Tibial nerve (tissue), 4 donors: ENCODE results near the gene EZH2. TPM values are rescaled to one million over a fixed set of nuclear protein-coding genes. Genes with fewer than 3 reads are reported as not detected.

Source experiments
- DNase-seq, 2 donors: peaks; one replicate each; pipeline ENCODE4 v3.0.0-alpha.2; 2019; ENCODE audit warnings: low spot score in 2 of 2
- H3K27ac ChIP-seq, 4 donors: fragments of 200-600 bp; sonication (generic) in 3 of 4; one replicate each; pipeline ENCODE4 v1.5.1; 2017 to 2019; ENCODE audit warnings: mild to moderate bottlenecking in 1 of 4
- H3K27me3 ChIP-seq, 2 donors: fragments of 200-600 bp; sonication (generic) in 1 of 2; one replicate each; pipeline versions ENCODE4 v1.5.1 to v1.6.0; 2017 to 2019
- H3K36me3 ChIP-seq, 3 donors: fragments of 200-600 bp; sonication (generic); one replicate each; pipeline ENCODE4 v1.5.1; 2018 to 2019
- H3K4me1 ChIP-seq, 4 donors: fragments of 200-600 bp; sonication (generic) in 3 of 4; one replicate each; pipeline ENCODE4 v1.5.1; 2017 to 2019
- H3K4me3 ChIP-seq, 4 donors: fragments of 200-600 bp; sonication (generic) in 3 of 4; one replicate each; pipeline ENCODE4 v1.5.1; 2017 to 2019; ENCODE audit warnings: mild to moderate bottlenecking in 1 of 4, moderate library complexity in 1 of 4
- H3K9me3 ChIP-seq, 4 donors: fragments of 200-600 bp; sonication (generic) in 3 of 4; one replicate each; pipeline ENCODE4 v1.5.1; 2017 to 2019
- EP300 ChIP-seq, 2 donors: sonication (generic); formaldehyde crosslinking; IDR thresholded peaks; one replicate each; pipeline ENCODE4 v1.6.1; 2017; ENCODE audit warnings: antibody characterized with exemption in 2 of 2, mild to moderate bottlenecking in 1 of 2
- POLR2A ChIP-seq, 2 donors: fragments of 450-650 bp; IDR thresholded peaks; one replicate each; pipeline ENCODE4 v1.6.1; 2017; ENCODE audit warnings: antibody characterized with exemption in 2 of 2, mild to moderate bottlenecking in 2 of 2, moderate library complexity in 2 of 2
- WGBS, 2 donors: methylation state at CpG; one replicate each; pipeline ENCODE4 v1.1.5; 2018; 5-methylcytosine and 5-hydroxymethylcytosine counted together
- total RNA-seq, 4 donors: library from RNA; depleted of rRNA; stranded (reverse); fragments of >200 nt; gene quantifications; one replicate each; pipeline ENCODE4 v1.1.0, GENCODE V29; 2016
- TF ChIP-seq, protein P1 (sequence below), 5 experiments: fragments of 200-600 bp in 3 of 5; fragments of 450-650 bp in 2 of 5; sonication (generic) in 3 of 5; IDR thresholded peaks; one replicate each; pipeline ENCODE4 v1.5.1; 2016 to 2019; ENCODE audit warnings: antibody characterized with exemption in 5 of 5, mild to moderate bottlenecking in 3 of 5, moderate library complexity in 2 of 5

The EZH2 gene
- 1 to 10 TPM; 1.5 to 7.5 (median 3.3) TPM for total RNA-seq

DNA sequence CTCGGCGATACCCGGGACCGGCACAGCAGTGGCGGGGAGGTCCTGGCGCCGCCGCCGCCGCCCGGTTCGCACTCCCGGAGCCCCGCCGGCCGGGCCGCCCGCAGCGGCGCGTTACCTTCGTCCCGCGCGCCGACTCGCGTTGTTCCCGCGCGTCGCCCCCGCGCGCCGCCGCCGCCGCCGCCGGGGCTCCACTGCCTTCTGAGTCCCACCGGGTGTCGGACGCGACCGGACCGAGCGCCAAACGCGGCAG, at the start of gene EZH2:
EZH2 (minus strand) TSS at position 243 of the 250 bp plus-strand sequence. CDS start 36,993 bp downstream, outside the sequence.
- Histone ChIP-seq H3K27ac (peak within 1 kb of the TSS; percentile 92 to 96 (median 93)), H3K4me3 (peak within 1 kb of the TSS; percentile 67 to 99 (median 88)), H3K9me3 (no peaks in the 10 kb centered on the region), H3K36me3 (no peaks in the 10 kb centered on the region), H3K4me1 (peaks cover 0 to 13% (median 0%) of the 10 kb centered on the region in 4 donors), H3K27me3 (no peaks in the 10 kb centered on the region)
- TF ChIP-seq, protein P1, sequence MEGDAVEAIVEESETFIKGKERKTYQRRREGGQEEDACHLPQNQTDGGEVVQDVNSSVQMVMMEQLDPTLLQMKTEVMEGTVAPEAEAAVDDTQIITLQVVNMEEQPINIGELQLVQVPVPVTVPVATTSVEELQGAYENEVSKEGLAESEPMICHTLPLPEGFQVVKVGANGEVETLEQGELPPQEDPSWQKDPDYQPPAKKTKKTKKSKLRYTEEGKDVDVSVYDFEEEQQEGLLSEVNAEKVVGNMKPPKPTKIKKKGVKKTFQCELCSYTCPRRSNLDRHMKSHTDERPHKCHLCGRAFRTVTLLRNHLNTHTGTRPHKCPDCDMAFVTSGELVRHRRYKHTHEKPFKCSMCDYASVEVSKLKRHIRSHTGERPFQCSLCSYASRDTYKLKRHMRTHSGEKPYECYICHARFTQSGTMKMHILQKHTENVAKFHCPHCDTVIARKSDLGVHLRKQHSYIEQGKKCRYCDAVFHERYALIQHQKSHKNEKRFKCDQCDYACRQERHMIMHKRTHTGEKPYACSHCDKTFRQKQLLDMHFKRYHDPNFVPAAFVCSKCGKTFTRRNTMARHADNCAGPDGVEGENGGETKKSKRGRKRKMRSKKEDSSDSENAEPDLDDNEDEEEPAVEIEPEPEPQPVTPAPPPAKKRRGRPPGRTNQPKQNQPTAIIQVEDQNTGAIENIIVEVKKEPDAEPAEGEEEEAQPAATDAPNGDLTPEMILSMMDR (IDR thresholded peaks at IDR 0.05): no peak
- no peak for TF ChIP-seq EP300 (IDR thresholded peaks at IDR 0.05)
- TF ChIP-seq POLR2A (IDR thresholded peaks at IDR 0.05): no peak
- DNase-seq: no peak
- WGBS, 2 donors: 0% methylated on average over 7 to 26 of the region's 50 CpGs

DNA sequence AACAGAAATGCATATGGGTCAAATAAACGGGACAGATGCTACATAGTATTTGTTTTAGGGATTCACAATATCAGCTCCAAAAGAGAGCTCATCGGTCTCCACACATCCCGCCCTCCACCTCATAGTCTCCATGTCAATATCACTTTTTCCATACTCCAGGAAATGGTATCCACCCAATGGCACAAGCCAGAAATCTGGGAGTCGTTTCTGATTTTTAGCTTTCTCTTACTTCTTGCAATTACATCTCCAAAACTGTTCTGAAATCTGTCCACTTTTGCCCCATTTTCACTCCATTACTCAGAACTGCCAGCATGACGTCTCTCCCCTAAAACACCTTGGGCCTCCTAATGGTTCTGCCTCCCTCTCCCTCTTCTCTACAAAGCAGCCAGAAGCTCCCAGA, 47.4 kb upstream of the EZH2 start:
- no peaks in the 10 kb centered on the region for H3K4me1 ChIP-seq
- TF ChIP-seq EP300 (IDR thresholded peaks at IDR 0.05) (no peak), POLR2A (IDR thresholded peaks at IDR 0.05) (no peak)
- TF ChIP-seq, protein P1 (IDR thresholded peaks at IDR 0.05): no peak
- DNase-seq: no peak
- no peaks in the 10 kb centered on the region for H3K36me3 ChIP-seq
- H3K9me3 ChIP-seq: no peaks in the 10 kb centered on the region
- no peaks in the 10 kb centered on the region for H3K27me3 ChIP-seq
- no peak overlapping the region for H3K4me3 ChIP-seq
- H3K27ac ChIP-seq: no peak overlapping the region
- WGBS, 2 donors: 63 to 68% methylated on average over 5 of the region's 5 CpGs

DNA sequence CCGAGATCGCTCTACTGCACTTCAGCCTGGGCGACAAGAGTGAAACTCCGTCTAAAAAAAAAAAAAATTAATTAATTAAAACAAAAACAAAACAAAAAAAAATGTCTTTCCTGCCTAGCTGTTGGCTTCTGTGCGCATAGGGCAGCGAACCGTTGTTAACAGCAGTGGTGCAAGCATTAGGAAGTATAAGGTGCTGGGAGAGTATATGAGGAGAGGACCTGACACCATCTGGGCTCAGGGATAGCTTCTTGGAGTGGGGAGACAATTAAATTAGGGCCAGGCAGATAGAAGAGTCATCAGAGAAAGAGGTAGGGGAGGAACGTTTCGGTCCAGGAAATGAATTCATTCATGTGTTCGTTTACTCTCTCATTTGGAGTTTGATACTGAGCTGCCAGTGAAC, 46.2 kb upstream of the EZH2 start:
- TF ChIP-seq, protein P1 (IDR thresholded peaks at IDR 0.05): no peak
- TF ChIP-seq EP300 (IDR thresholded peaks at IDR 0.05): no peak
- Histone ChIP-seq H3K9me3 (no peaks in the 10 kb centered on the region), H3K4me1 (no peaks in the 10 kb centered on the region), H3K27me3 (no peaks in the 10 kb centered on the region), H3K4me3 (no peak overlapping the region), H3K27ac (no peak overlapping the region), H3K36me3 (no peaks in the 10 kb centered on the region)
- DNase-seq: no peak
- 85% methylated on average over 10 of the region's 10 CpGs for WGBS, 2 donors

DNA sequence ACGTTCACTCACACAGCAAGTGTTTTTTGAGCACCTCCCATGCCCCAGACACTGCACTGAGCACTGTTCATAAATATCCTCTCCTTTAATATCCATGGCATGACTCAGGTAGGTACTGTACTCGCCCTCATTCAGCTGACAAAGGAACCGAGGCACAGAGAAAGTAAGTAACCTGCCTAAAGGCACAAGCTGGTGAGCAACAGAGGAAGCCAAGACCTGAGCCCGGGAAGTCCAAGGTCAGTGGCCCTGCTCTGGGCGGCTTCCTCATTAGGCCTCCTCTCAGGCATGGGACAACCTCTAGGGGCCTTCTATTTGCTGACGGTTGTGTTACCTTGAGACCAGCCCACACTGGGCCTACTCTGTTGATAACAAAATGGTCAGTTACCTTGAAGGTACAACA, 45.1 kb upstream of the EZH2 start:
- 84 to 92% methylated on average over 4 to 5 of the region's 6 CpGs for whole genome bisulfite sequencing, 2 donors
- H3K27me3 ChIP-seq: no peaks in the 10 kb centered on the region

DNA sequence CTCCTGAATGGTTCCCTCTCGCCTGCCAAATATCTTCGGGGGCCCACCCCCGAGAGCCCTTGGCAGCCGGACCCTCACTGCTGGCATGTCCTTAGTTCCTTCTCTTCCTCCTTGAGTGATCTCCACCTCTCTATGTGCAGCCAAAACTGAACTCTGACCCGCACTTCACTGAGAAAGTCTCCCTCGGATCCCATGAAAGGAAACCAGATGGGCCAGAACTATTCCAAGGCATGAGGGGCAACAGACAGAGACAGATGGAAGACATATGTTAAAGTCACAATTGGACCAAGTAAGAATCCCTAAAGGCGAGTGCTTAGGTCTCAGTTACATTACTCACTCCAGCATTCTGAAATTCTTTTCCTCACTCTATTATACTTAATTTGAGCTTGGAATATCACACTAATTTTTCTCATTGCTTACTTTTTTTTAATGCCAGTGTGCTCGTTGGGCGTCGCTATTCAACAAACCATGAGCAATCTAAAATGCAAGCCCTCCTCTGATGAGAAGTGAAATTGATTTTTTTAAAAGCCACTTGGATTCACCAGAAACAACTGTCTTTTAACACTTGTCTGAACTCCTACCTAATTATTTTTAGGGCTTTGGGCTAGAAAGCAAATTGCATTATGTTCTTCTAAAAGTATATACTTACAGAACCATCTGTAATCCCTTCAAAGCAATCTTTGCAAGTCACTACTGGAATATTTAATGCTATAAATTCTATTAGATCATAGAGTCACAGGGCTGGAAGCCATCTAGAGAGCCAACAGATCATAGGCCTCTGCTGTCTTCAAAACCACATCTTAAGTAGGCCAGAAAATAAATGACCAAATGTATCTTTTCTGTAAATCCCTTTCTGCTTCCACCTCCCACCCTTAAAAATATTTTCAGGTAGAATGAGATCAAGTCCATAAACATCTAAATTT, 43.3 kb upstream of the EZH2 start:
- no peak for DNase-seq
- Histone ChIP-seq H3K27me3 (no peaks in the 10 kb centered on the region), H3K27ac (peak overlapping the region in 1 of 4 donors; percentile 38), H3K36me3 (no peaks in the 10 kb centered on the region), H3K9me3 (no peaks in the 10 kb centered on the region), H3K4me1 (no peaks in the 10 kb centered on the region), H3K4me3 (no peak overlapping the region)
- WGBS, 2 donors: 53% methylated on average over 10 of the region's 10 CpGs
- TF ChIP-seq EP300 (IDR thresholded peaks at IDR 0.05) (no peak), POLR2A (IDR thresholded peaks at IDR 0.05) (no peak)
- TF ChIP-seq, protein P1 (IDR thresholded peaks at IDR 0.05): no peak

More for the DNA sequence above, 45.1 kb upstream of the EZH2 start:
- Histone ChIP-seq H3K27ac (no peak overlapping the region), H3K9me3 (no peaks in the 10 kb centered on the region), H3K4me1 (no peaks in the 10 kb centered on the region), H3K4me3 (no peak overlapping the region), H3K36me3 (no peaks in the 10 kb centered on the region)
- no peak for DNase-seq
- TF ChIP-seq, protein P1 (IDR thresholded peaks at IDR 0.05): no peak
- TF ChIP-seq POLR2A (IDR thresholded peaks at IDR 0.05) (no peak), EP300 (IDR thresholded peaks at IDR 0.05) (no peak)
